ENCODE results near the gene GAS2L1.

Gene GAS2L1

DNA sequence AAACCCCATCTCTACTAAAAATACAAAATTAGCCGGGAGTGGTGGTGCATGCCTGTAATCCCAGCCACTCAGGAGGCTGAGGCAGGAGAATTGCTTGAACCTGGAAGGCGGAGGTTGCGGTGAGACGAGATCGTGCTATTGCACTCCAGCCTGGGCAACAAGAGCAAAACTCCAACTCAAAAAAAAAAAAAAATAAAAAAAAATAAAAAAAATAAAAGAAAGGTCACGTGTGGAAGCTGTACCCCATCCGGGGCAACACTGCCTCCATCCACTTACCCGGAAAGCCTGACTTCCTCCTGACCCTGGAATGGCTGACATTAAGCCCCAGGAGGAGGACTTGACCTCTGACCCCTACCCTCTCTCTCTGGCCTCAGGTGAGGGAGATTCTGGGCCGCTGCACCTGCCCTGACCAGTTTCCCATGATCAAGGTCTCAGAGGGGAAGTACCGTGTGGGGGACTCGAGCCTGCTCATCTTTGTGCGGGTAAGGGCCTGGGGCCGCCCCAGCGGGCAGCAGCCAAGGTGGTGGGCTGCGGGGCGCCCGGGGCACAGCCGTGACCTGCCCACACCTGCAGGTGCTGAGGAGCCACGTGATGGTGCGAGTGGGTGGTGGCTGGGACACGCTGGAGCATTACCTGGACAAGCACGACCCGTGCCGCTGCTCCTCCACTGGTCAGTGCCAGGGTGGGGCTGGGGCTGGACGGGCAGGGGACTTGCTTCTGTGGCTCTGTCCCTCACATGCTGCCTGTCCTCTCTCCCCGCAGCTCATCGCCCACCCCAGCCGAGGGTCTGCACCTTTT is 3.8 kb downstream of the GAS2L1 start (continued):
- TF ChIP-seq, protein P1, sequence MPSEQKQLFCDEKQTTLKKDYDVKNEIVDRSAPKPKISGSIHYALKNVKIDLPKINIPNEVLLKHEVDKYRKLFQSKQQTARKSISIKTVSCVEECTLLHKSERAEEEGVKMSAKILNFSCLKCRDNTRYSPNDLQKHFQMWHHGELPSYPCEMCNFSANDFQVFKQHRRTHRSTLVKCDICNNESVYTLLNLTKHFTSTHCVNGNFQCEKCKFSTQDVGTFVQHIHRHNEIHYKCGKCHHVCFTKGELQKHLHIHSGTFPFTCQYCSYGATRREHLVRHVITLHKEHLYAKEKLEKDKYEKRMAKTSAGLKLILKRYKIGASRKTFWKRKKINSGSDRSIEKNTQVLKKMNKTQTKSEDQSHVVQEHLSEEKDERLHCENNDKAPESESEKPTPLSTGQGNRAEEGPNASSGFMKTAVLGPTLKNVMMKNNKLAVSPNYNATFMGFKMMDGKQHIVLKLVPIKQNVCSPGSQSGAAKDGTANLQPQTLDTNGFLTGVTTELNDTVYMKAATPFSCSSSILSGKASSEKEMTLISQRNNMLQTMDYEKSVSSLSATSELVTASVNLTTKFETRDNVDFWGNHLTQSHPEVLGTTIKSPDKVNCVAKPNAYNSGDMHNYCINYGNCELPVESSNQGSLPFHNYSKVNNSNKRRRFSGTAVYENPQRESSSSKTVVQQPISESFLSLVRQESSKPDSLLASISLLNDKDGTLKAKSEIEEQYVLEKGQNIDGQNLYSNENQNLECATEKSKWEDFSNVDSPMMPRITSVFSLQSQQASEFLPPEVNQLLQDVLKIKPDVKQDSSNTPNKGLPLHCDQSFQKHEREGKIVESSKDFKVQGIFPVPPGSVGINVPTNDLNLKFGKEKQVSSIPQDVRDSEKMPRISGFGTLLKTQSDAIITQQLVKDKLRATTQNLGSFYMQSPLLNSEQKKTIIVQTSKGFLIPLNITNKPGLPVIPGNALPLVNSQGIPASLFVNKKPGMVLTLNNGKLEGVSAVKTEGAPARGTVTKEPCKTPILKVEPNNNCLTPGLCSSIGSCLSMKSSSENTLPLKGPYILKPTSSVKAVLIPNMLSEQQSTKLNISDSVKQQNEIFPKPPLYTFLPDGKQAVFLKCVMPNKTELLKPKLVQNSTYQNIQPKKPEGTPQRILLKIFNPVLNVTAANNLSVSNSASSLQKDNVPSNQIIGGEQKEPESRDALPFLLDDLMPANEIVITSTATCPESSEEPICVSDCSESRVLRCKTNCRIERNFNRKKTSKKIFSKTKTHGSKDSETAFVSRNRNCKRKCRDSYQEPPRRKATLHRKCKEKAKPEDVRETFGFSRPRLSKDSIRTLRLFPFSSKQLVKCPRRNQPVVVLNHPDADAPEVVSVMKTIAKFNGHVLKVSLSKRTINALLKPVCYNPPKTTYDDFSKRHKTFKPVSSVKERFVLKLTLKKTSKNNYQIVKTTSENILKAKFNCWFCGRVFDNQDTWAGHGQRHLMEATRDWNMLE (tag by site-specific recombination; conservative IDR thresholded peaks at IDR 0.05; ENCODE audit: low read depth) = no peak
- TF ChIP-seq ZNF792 (tag by site-specific recombination; IDR thresholded peaks at IDR 0.05) (no peak), ZNF596 (tag by site-specific recombination; IDR thresholded peaks at IDR 0.05) (no peak), ZNF221 (tag by site-specific recombination; IDR thresholded peaks at IDR 0.05; ENCODE audit: borderline replicate concordance) (no peak), ZFP37 (tag by site-specific recombination; IDR thresholded peaks at IDR 0.05) (no peak), ZNF555 (tag by site-specific recombination; conservative IDR thresholded peaks at IDR 0.05) (no peak), ZFP41 (tag by site-specific recombination; IDR thresholded peaks at IDR 0.05; ENCODE audit: borderline replicate concordance) (no peak), ZNF24 (tag by site-specific recombination; IDR thresholded peaks at IDR 0.05) (no peak), TCF7L2 (IDR thresholded peaks at IDR 0.05; ENCODE audit: borderline replicate concordance, low read depth, low read length) (no peak), BCL11B (tag by site-specific recombination; IDR thresholded peaks at IDR 0.05; ENCODE audit: low read depth) (0 out of 2 replicates have a peak, but pooled peaks have one; percentile 21), ZNF707 (tag by site-specific recombination; IDR thresholded peaks at IDR 0.05) (no peak), ZNF335 (tag by site-specific recombination; conservative IDR thresholded peaks at IDR 0.05) (no peak), BCL11A (tag by site-specific recombination; IDR thresholded peaks at IDR 0.05; ENCODE audit: low read depth) (peak; percentile 40; the same call in 1 of the 2 replicates), ZNF394 (tag by site-specific recombination; IDR thresholded peaks at IDR 0.05; ENCODE audit: borderline replicate concordance) (no peak), ZNF324 (tag by site-specific recombination; IDR thresholded peaks at IDR 0.05) (no peak), ZNF777 (tag by site-specific recombination; IDR thresholded peaks at IDR 0.05; ENCODE audit: borderline replicate concordance) (no peak), ZNF391 (tag by site-specific recombination; IDR thresholded peaks at IDR 0.05; ENCODE audit: borderline replicate concordance, low read depth) (no peak), ZNF621 (tag by site-specific recombination; IDR thresholded peaks at IDR 0.05) (no peak), SP2 (tag by site-specific recombination; IDR thresholded peaks at IDR 0.05) (no peak), ZNF629 (tag by site-specific recombination; IDR thresholded peaks at IDR 0.05) (no peak)
- TF ChIP-seq, protein P2, sequence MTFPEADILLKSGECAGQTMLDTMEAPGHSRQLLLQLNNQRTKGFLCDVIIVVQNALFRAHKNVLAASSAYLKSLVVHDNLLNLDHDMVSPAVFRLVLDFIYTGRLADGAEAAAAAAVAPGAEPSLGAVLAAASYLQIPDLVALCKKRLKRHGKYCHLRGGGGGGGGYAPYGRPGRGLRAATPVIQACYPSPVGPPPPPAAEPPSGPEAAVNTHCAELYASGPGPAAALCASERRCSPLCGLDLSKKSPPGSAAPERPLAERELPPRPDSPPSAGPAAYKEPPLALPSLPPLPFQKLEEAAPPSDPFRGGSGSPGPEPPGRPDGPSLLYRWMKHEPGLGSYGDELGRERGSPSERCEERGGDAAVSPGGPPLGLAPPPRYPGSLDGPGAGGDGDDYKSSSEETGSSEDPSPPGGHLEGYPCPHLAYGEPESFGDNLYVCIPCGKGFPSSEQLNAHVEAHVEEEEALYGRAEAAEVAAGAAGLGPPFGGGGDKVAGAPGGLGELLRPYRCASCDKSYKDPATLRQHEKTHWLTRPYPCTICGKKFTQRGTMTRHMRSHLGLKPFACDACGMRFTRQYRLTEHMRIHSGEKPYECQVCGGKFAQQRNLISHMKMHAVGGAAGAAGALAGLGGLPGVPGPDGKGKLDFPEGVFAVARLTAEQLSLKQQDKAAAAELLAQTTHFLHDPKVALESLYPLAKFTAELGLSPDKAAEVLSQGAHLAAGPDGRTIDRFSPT (tag by site-specific recombination; IDR thresholded peaks at IDR 0.05) = peak; percentile 12; the same call in 1 of the 2 replicates
- TF ChIP-seq, protein P3, sequence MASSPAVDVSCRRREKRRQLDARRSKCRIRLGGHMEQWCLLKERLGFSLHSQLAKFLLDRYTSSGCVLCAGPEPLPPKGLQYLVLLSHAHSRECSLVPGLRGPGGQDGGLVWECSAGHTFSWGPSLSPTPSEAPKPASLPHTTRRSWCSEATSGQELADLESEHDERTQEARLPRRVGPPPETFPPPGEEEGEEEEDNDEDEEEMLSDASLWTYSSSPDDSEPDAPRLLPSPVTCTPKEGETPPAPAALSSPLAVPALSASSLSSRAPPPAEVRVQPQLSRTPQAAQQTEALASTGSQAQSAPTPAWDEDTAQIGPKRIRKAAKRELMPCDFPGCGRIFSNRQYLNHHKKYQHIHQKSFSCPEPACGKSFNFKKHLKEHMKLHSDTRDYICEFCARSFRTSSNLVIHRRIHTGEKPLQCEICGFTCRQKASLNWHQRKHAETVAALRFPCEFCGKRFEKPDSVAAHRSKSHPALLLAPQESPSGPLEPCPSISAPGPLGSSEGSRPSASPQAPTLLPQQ (tag by site-specific recombination; IDR thresholded peaks at IDR 0.05) = no peak
- TF ChIP-seq, protein P4, sequence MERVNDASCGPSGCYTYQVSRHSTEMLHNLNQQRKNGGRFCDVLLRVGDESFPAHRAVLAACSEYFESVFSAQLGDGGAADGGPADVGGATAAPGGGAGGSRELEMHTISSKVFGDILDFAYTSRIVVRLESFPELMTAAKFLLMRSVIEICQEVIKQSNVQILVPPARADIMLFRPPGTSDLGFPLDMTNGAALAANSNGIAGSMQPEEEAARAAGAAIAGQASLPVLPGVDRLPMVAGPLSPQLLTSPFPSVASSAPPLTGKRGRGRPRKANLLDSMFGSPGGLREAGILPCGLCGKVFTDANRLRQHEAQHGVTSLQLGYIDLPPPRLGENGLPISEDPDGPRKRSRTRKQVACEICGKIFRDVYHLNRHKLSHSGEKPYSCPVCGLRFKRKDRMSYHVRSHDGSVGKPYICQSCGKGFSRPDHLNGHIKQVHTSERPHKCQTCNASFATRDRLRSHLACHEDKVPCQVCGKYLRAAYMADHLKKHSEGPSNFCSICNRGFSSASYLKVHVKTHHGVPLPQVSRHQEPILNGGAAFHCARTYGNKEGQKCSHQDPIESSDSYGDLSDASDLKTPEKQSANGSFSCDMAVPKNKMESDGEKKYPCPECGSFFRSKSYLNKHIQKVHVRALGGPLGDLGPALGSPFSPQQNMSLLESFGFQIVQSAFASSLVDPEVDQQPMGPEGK (tag by site-specific recombination; IDR thresholded peaks at IDR 0.05) = no peak
- TF ChIP-seq, protein P5, sequence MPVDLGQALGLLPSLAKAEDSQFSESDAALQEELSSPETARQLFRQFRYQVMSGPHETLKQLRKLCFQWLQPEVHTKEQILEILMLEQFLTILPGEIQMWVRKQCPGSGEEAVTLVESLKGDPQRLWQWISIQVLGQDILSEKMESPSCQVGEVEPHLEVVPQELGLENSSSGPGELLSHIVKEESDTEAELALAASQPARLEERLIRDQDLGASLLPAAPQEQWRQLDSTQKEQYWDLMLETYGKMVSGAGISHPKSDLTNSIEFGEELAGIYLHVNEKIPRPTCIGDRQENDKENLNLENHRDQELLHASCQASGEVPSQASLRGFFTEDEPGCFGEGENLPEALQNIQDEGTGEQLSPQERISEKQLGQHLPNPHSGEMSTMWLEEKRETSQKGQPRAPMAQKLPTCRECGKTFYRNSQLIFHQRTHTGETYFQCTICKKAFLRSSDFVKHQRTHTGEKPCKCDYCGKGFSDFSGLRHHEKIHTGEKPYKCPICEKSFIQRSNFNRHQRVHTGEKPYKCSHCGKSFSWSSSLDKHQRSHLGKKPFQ (tag by site-specific recombination; IDR thresholded peaks at IDR 0.05) = no peak
- TF ChIP-seq, protein P6, sequence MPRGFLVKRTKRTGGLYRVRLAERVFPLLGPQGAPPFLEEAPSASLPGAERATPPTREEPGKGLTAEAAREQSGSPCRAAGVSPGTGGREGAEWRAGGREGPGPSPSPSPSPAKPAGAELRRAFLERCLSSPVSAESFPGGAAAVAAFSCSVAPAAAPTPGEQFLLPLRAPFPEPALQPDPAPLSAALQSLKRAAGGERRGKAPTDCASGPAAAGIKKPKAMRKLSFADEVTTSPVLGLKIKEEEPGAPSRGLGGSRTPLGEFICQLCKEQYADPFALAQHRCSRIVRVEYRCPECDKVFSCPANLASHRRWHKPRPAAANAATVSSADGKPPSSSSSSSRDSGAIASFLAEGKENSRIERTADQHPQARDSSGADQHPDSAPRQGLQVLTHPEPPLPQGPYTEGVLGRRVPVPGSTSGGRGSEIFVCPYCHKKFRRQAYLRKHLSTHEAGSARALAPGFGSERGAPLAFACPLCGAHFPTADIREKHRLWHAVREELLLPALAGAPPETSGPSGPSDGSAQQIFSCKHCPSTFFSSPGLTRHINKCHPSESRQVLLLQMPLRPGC (tag by site-specific recombination; IDR thresholded peaks at IDR 0.05) = no peak

All from HEK293 (cell line).